GM18951 (cell line): ENCODE results near the gene DNM3.

ENCODE experiments used
- POLR2A ChIP-seq: IDR thresholded peaks from 4 replicates; pipeline ENCODE4 v1.6.1; 2011; ENCODE audit warnings: mild to moderate bottlenecking; ENCODE audit not compliant: insufficient read length, insufficient read depth; ENCODE audit errors: extremely low read depth
- in situ Hi-C: fragments of 300-500 bp; cut with MboI; formaldehyde crosslinking; loops from one replicate; pipeline ENCODE4 v1.12.0; 2022; ENCODE audit warnings: low sequenced_read_pairs, mixed read lengths, inconsistent platforms; ENCODE audit not compliant: unreplicated experiment

DNM3 gene

DNA sequence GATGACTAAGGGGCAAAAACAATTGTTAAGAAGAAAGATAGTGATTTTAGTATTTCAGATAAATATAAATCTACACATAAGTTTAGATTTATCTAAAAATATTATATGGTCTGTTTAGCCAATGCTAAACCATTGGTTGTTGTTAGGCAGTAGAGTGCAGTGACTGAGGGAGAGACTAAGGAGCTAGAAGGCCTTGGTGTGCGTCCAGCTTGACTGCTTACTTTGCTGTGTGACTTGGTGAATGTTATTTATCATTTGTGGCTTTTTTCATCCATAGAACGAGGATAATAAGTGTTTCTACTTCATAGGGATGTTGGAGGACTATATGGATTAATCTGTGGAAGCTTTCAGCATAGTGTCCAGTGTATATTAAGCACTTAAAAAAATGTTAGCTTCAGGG, 314.5 kb downstream of the DNM3 start:
- no peak for TF ChIP-seq POLR2A
- in situ Hi-C loops = no loop called here

GRCh38 chr1:172162236-172162635, 320.9 kb downstream of the DNM3 start:
- in situ Hi-C loops = no loop called here
- TF ChIP-seq POLR2A = no peak

- TF ChIP-seq POLR2A = no peak
- in situ Hi-C loops = no loop called here
Observed at GRCh38 chr1:172163498-172164215, 322.4 kb downstream of the DNM3 start.

GRCh38 chr1:172165403-172165802, 324.1 kb downstream of the DNM3 start:
- in situ Hi-C loops = no loop called here
- no peak for TF ChIP-seq POLR2A

- TF ChIP-seq POLR2A = no peak
- in situ Hi-C loops = no loop called here
Observed at GRCh38 chr1:172167796-172168596, 326.7 kb downstream of the DNM3 start.

DNA sequence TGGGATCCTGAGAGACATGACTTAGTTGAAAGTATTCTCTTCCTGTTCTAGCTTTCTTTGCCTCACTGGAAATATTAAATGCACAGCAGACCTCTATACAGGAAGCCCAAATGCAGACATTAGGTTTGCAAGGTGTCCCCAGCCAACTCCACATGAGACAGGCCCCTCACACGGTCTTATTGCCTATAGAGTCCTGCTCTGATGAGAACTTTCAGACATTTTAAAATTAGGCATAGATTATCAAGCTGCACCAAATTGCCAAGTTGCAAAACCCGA, 327.2 kb downstream of the DNM3 start:
- TF ChIP-seq POLR2A = no peak
- in situ Hi-C loops = no loop called here

DNA sequence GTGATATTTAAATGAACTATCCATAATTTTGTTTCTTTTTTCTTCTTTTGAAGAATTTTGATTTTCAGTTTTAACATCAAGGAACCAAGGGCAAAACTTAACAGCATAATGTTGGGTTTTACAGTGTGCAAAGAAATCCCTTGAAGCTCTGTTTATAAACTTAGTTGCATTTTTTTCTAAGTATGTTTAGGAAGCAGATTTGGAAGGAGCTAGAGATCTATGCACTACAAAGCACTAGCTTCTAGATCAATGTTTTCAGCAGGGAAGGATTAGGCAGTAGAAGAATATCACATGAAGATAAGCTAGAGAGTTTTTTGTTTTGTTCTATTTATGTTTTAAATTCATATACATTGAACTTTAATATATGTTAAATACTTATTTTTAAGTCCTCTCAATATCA, 328.5 kb downstream of the DNM3 start:
- no peak for TF ChIP-seq POLR2A
- in situ Hi-C loops = no loop called here

GRCh38 chr1:172172352-172172831, 331.1 kb downstream of the DNM3 start:
- in situ Hi-C loops = no loop called here
- TF ChIP-seq POLR2A = no peak

- in situ Hi-C loops = no loop called here
- no peak for TF ChIP-seq POLR2A
Observed at GRCh38 chr1:172176206-172176605, 334.9 kb downstream of the DNM3 start.

DNA sequence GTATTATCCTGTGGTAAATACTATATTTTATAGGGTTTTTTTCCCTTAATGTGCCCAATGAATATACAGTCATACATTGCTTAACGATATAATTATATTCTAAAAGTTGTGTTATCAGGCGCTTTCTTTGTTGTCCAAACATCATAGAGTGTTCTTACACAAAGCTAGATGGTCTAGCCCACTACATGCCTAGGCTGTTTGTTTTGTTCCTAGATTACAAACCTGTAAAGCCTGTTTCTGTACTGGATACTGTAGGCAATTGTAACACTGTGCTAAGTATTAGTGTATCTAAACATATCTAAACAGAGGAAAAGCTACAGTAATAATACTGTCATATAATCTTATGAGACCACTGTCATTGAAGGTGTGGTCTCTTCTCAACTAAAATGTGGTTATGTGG, 336.6 kb downstream of the DNM3 start:
- in situ Hi-C loops = no loop called here
- TF ChIP-seq POLR2A = no peak

DNA sequence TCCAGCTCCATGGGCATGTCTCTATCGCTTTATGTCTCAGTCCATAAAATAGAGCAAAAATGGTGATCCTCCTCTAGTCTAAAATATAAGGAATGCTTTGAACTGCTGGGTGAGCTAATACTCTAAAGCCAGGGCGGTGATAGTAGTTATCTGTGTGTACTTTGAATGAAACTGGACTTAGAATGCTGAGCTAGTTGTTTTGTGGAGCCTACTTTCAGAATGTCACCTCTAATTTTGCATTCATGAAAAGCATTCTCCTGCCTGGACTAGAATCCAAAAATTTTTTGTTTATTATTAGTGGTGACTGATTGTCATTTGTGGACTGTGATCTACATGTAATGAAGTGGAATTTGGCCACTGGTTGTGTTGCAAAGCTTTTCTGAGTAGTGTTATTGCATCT, 337.6 kb downstream of the DNM3 start:
- in situ Hi-C loops = no loop called here
- no peak for TF ChIP-seq POLR2A

DNA sequence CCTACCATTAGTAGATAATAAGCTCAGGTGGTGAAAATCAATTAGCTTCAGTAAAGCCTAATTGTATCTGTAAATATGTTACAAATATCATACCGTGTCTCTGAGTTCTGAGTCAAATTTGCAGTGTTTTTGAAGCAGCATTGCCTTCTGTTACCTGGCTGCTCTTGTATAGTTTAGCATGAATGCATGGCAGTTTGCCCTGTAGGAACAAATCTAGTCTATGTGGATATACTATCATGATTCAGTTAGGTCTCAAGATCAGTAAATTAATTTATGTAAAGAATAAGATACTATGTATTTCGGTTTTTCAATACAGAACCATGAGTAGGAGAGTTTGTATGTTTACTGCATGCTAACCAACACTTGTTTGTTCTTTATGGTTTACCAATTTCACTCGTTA, 338.6 kb downstream of the DNM3 start:
- no peak for TF ChIP-seq POLR2A
- in situ Hi-C loops = no loop called here

GRCh38 chr1:172180501-172181285, 339.4 kb downstream of the DNM3 start:
- in situ Hi-C loops = no loop called here
- peak; percentile 51 for TF ChIP-seq POLR2A
